Smooth muscle cell (in vitro differentiated cells): ENCODE data around the gene POLRMT. TPM values are rescaled to one million over a fixed set of nuclear protein-coding genes. Genes with fewer than 3 reads are reported as not detected.
"Not testable (repeated sequence)": the region's sequence is repeated elsewhere in the genome, so short reads cannot be mapped to it uniquely, and the experiment has no call there.

ENCODE experiments used
- DNase-seq: peaks from one replicate; lab custom pipeline; 2025; ENCODE audit not compliant: unreplicated experiment; lab: John Stamatoyannopoulos, UW
- H2AFZ ChIP-seq: fragments of 200-600 bp; sonication (generic); 2 replicates; pipeline ENCODE4 v1.6.0; 2016; ENCODE audit warnings: antibody characterized with exemption, low read depth, mild to moderate bottlenecking
- H3F3A ChIP-seq: fragments of 200-600 bp; sonication (generic); 2 replicates; pipeline ENCODE4 v1.6.0; 2017; ENCODE audit warnings: antibody characterized with exemption, low read depth
- H3K27ac ChIP-seq: fragments of 200-600 bp; sonication (generic); 2 replicates; pipeline ENCODE4 v1.5.1; 2016; ENCODE audit warnings: low read depth, mild to moderate bottlenecking
- H3K27me3 ChIP-seq: fragments of 200-600 bp; sonication (generic); 2 replicates; pipeline ENCODE4 v1.6.1; 2016; ENCODE audit warnings: low read depth, mild to moderate bottlenecking
- H3K36me3 ChIP-seq: fragments of 200-600 bp; sonication (generic); 2 replicates; pipeline ENCODE4 v1.5.1; 2016; ENCODE audit warnings: low read depth
- H3K4me1 ChIP-seq: fragments of 200-600 bp; sonication (generic); 2 replicates; pipeline ENCODE4 v1.5.1; 2016; ENCODE audit warnings: low read depth
- H3K4me2 ChIP-seq: fragments of 200-600 bp; sonication (generic); 2 replicates; pipeline ENCODE4 v1.6.0; 2016; ENCODE audit warnings: mild to moderate bottlenecking
- H3K4me3 ChIP-seq: fragments of 200-600 bp; sonication (generic); 2 replicates; pipeline ENCODE4 v1.5.1; 2016; ENCODE audit warnings: mild to moderate bottlenecking
- H3K79me2 ChIP-seq: fragments of 200-600 bp; sonication (generic); 2 replicates; pipeline ENCODE4 v1.6.0; 2016; ENCODE audit warnings: low read depth, mild to moderate bottlenecking
- H3K9ac ChIP-seq: fragments of 200-600 bp; sonication (generic); 2 replicates; pipeline ENCODE4 v1.6.0; 2016; ENCODE audit warnings: low read depth
- H3K9me3 ChIP-seq: fragments of 200-600 bp; sonication (generic); replicated peaks from 2 replicates; pipeline ENCODE4 v1.5.1; 2016; ENCODE audit warnings: low read depth
- H4K20me1 ChIP-seq: fragments of 200-600 bp; sonication (generic); 2 replicates; pipeline ENCODE4 v1.6.0; 2016; ENCODE audit warnings: low read depth
- CTCF ChIP-seq: fragments of 200-600 bp; sonication (generic); IDR thresholded peaks from 2 replicates; pipeline ENCODE4 v1.5.1; 2017; ENCODE audit warnings: borderline replicate concordance, mild to moderate bottlenecking, antibody characterized with exemption; ENCODE audit not compliant: insufficient read depth, poor library complexity, severe bottlenecking
- WGBS: methylation state at CpG from one replicate; pipeline ENCODE4 v1.1.7; 2016; ENCODE audit warnings: low lambda C conversion rate; 5-methylcytosine and 5-hydroxymethylcytosine counted together
- polyA plus RNA-seq: library from polyadenylated mRNA; unstranded; fragments of >200 nt; fragmentation: Nextera tagmentation; extraction: Ambion mirVana; gene quantifications from 2 replicates; pipeline ENCODE4 v1.2.1, GENCODE V29; 2016
- total RNA-seq: library from RNA; depleted of rRNA; stranded (reverse); fragments of >200 nt; gene quantifications from 2 replicates; pipeline ENCODE4 v1.2.3, GENCODE V29; 2014

Gene POLRMT
- total and polyA plus RNA-seq, 2 experiments from 2014 or later: 23.8 to 74.2 TPM

GRCh38 chr19:604355-604754, 29.0 kb downstream of the POLRMT start:
- H3K4me1 ChIP-seq: no peaks in the 10 kb centered on the region
- no peaks in the 10 kb centered on the region for H3K79me2 ChIP-seq
- H4K20me1 ChIP-seq: no peaks in the 10 kb centered on the region
- H3K27ac ChIP-seq: no peak overlapping the region
- H3K36me3 ChIP-seq: no peaks in the 10 kb centered on the region
- H3K27me3 ChIP-seq: no peaks in the 10 kb centered on the region
- WGBS: 90% methylated on average over 5 of the region's 11 CpGs
- TF ChIP-seq CTCF: no peak
- no peaks in the 10 kb centered on the region for H3K9me3 ChIP-seq
- no peak overlapping the region for H3K9ac ChIP-seq
- no peak for DNase-seq
- no peak overlapping the region for H3K4me3 ChIP-seq
- no peaks in the 10 kb centered on the region for H3F3A ChIP-seq
- H3K4me2 ChIP-seq: no peak overlapping the region
- no peak overlapping the region for H2AFZ ChIP-seq

- not testable (repeated sequence) for H3F3A ChIP-seq, H3K9me3 ChIP-seq, H3K4me2 ChIP-seq, H3K27ac ChIP-seq, H3K79me2 ChIP-seq, H3K4me1 ChIP-seq, H2AFZ ChIP-seq, H4K20me1 ChIP-seq, H3K4me3 ChIP-seq, DNase-seq, H3K27me3 ChIP-seq, H3K9ac ChIP-seq, H3K36me3 ChIP-seq
- 91% methylated on average over 20 of the region's 20 CpGs for WGBS
Observed at GRCh38 chr19:603779-604178, 29.6 kb downstream of the POLRMT start.

- 94% methylated on average over 12 of the region's 13 CpGs for WGBS
- not testable (repeated sequence) for H3K9ac ChIP-seq, H3K27ac ChIP-seq, H2AFZ ChIP-seq, H3K4me2 ChIP-seq, H3K27me3 ChIP-seq, H3K9me3 ChIP-seq, H4K20me1 ChIP-seq, H3F3A ChIP-seq, DNase-seq, H3K4me3 ChIP-seq, H3K79me2 ChIP-seq, H3K36me3 ChIP-seq, H3K4me1 ChIP-seq
Observed at GRCh38 chr19:603302-603639, 30.1 kb downstream of the POLRMT start.

- no peak overlapping the region for H3K4me2 ChIP-seq
- TF ChIP-seq CTCF: no peak
- no peak overlapping the region for H2AFZ ChIP-seq
- H3K9me3 ChIP-seq: no peaks in the 10 kb centered on the region
- H3K4me3 ChIP-seq: no peak overlapping the region
- WGBS: 95% methylated on average over 34 of the region's 35 CpGs
- no peaks in the 10 kb centered on the region for H3K4me1 ChIP-seq
- no peaks in the 10 kb centered on the region for H4K20me1 ChIP-seq
- no peaks in the 10 kb centered on the region for H3K79me2 ChIP-seq
- H3K27me3 ChIP-seq: no peaks in the 10 kb centered on the region
- no peak for DNase-seq
- no peaks in the 10 kb centered on the region for H3F3A ChIP-seq
- H3K9ac ChIP-seq: no peak overlapping the region
- H3K36me3 ChIP-seq: no peaks in the 10 kb centered on the region
- no peak overlapping the region for H3K27ac ChIP-seq
Observed at GRCh38 chr19:602391-603301, 30.7 kb downstream of the POLRMT start.
